HG03521 (cell line): ENCODE data around the gene RIIAD1.

Experiments used
- ATAC-seq: cut with Tn5 transposase; IDR thresholded peaks from one replicate; pipeline ENCODE4 v1.9.1; 2021; ENCODE audit warnings: mild to moderate bottlenecking, moderate library complexity; ENCODE audit not compliant: unreplicated experiment

Gene RIIAD1

DNA sequence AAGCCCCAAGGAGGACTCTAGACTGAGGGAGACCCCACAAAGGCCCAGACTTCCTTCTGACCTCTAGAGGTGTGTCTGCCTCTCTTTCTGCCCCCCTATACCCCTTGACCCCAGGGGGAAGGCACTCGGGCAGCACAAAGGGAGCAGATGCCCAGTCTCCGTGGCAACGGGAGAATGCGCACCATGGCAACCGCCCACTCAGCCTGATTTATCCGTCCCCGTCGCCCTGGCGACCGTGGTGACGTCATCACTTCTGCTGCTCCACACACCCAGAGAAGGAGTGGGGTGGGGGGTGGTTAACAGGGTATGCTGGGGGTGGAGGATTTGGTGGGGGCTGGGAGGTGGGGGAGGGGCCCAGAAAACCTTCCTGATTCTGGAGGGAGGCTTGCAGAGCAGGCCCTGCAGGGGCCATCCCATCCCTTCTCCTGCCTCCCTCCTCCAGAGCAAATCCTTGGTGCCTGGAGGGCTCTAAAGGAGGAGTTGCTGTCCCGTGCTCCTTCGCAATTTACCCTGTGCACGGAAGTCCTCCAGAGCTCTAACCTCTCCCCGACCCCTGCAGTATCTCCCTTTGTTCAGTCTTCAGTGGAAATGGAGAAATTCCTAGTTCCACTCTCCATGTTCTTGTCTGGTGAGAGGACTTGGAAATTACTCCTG, 11.0 kb upstream of the RIIAD1 start:
- ATAC-seq, result no peak

DNA sequence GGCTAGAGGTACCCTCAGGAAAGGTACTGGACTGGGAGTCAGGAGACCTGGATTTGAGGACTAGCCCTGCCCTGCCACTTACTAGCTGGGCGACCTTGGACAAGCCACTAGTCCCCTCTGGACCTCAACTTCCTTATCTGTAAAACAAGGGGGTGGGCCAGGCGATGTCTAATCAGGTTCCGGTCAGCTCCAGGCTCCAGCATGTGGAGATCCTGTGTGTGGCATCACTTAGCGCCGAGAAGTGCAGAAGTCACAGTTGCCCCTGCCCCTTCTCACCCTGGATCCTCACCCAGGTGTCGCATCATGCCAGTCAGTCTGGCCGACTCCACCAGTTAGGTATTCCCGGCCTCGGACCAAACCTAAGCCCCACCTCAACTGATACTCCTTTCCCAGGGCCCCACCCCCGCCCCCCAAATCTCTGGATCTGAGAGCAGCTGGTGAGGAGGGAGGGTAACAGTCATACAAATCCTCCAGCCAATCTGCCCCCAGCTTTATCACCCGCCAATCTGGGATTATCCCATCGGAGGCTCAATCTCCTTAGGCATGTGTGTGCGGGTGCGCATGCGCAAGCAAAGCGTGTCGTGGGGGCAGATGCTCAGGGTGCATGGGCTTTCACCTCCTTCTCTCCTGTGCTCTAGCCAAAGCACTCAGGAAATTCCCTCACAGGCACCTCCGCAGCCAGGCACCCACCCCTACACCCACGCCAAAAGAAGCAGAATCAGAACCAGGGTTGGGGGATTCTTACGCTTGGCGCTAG, 10.1 kb upstream of the RIIAD1 start:
- no peak for ATAC-seq

DNA sequence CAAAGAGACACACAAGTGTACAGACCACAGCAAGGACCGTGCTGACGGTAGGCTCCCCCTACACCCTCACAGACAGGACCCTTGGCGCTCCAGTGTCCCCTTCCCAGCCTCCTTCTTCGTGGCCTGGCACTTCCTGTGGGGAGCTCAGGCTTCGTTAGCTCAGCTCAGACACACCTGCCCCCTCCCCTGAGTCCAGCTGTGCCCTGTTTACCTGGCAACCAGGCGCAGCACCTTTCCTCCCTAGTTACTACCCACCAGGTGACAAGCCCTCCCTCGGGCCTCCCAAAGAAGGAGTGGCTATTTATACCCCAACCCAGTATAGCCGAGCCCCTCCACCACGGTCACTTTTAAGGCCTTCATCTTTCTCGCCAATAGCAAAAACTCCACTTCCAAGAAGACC, 9.4 kb upstream of the RIIAD1 start:
- ATAC-seq, result no peak

DNA sequence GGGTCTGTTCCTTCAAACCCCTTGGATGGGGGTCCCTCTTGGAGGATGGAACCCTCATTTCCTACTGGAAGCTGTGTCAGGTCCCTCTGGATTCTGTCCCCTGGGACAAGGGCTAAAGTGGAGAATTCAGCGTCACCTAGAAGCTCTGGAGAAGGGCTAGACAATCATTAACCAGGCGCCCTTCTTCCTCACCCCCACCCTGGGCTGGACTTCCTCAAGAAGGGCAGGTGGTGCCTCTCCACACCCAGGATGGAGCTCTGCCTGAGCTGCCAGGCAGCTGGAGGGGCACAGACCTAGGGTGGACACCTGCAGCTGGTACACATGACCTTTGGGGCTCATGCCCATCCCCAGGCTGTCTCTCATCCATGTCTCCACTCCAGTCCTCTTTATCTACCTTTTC, 8.3 kb upstream of the RIIAD1 start:
- no peak for ATAC-seq

DNA sequence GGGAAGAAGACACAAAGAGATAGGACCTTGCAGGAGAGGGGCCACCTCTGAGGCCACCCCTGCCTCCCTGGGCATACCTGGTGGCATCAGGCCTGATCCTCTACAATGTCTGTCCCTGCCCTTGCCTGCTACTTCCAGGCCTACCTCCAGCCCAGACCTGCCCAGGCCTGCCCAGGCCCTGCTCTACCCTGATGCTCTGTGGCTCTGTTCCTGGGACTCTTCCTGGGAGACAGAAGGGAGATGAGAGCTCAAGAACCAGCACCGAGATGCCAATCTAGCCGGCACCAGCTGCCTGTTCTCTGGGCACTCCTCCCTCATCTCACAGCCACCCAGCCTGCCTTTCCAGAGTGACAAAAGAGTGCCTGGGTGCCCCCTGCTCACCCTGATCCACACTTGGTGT, 7.4 kb upstream of the RIIAD1 start:
- ATAC-seq, result no peak

DNA sequence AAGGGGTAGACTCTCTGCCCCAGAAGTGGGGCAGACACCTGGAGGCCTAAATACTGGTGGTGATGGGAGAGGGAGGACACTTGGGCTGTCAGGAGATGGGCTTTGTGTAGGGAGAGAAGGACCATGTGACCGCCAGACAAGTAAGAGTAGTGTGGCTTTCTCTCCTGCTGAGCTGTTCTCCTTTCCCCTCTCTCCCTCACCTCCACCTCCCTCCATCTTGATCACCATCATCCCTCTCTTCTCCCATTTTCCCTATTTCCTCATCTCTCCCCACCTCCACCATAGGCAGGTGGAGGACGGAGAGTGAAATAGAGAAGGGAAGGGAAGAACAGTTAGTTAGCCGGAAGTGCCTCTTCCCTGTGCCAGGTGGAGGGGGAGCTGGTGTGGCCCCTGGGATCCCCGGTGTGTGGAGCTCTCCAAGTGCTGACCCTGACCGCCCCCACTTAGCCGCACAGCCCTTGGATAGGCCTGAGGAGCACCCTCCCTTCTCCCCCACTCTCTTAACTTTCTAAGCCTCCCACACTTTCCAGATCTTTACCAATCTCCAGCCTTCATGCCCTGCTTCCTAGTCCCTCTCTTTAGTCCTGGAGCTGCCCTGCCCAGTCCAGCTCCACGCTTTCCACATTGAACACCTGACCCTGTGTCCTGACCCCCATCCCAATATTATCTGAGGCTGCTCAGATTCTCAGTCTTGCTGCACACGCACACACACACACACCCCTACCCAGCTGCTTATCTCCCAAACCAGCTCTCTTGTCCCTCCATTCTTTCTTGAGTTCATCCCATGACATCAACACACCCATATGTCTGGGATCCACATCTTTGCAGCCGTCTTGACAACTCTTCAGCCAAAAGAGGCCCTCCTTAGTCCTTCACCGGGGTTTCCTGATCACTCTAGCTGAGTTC, 6.2 kb upstream of the RIIAD1 start:
- ATAC-seq, result no peak

DNA sequence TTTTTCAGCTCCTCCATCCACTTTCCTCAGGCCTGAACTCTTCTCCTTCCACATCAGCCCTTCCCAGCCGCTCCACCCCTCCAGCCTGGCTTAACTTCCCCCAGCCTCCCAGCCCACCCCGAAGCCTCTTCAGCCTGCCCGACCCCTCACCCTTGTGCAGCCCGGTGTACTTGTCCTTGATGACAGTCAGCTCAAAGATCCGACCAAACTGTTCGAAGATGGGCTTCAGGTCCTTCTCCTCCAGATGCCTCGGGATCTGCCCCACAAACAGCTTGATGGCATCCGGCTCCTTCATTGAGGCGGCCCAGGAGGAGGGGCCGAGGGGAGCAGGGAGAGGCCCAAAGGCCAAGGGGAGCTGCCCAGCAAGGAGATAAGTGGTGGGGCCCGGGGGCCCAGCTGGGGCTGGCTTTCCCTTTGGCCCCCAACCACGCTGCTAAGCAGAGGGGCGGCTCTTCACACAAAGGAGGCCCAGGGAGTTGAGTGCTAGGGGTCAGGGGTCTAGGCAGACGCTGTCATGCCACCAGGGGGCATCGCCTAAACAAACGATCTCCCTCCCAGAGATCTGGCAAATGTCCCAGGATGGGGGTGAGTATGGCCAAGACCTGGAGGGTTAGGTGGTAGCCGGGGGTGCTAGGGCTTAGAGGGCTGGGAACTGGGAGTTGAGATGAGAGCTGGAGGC, 5.5 kb upstream of the RIIAD1 start:
- ATAC-seq, result no peak

DNA sequence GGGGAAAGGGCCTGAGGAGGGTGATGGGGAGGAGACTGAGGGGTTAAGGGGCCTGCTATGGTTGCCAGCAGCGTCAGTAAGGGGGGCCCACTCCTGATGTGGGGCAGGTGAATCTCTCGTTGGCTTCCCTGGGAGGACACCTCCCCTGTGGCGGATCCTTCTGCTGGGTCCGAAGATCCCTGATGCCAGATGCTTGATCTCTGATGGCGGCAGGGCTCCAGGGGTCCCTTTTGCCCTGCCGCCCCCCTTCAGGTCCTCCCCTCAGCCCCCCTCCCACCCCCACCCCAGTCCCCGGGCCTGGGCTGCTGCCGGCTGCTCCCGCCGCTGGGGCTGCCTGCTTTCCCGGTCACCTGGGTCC, 4.9 kb upstream of the RIIAD1 start:
- ATAC-seq, result no peak

DNA sequence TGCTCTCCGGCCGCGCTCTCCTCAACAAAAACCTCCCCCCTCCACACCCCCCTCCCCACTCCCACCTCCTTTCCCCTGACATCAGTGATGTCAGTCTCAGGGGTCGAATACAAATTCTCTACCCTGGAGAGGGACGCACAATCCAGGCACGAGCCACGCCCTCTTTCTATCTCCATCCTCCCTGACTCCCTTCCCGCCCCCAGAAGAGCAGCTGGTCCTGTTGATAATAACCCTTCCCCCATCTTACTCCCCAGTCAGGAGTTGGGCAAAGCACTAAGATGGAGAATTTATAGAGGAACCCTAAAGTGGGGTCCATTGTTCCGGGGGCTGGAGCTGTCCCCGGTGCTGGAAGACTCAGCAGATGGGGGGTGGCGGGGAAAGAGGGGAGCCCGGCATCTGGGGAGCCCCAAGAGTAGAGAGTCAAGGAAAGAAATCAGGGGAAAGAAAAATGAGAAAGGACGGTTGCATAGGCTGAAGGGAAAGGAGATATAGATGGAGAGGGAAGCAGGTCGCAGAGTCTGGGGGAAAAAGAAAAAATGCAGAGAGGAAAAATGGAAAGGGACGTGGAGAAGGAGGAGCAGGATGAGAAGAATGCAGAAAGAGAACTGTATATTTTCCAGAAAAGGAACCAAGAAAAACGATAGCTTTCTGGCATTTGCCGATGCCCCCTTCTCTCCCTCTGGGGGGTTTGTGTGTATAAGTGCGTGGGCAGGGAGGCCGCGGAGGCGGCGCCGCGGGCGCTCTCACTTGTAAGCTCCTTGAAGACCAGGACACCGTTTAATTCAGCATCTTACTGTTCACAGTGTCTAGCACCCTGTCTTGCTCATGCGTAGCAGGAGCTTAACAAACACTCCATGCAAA, 4.3 kb upstream of the RIIAD1 start, which contains the start of gene CELF3:
Gene CELF3, minus strand, starts transcription at position 33 of the 861 bp plus-strand sequence. CDS start 783 bp downstream, outside the sequence.
- no peak for ATAC-seq

DNA sequence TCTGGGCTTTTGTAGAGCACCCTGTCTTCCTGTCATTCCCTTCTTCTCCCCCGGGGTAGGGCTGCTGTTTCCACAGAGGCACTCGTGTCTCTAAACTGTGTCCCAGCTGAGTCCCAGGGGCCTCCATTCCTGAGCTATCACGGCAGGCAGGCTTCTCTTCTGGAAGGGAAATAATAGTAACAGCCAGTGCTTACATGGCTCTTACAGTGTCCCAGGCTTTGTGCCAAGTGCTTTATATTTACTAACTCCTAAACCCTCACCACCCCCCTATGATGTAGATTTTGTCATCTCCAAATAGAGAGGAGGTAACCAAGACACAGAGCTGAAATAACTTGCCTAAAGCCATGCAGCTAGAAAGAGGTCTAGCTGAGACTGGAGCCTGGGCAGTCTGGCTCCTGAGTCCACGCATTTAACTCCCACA, 3.3 kb upstream of the RIIAD1 start:
- ATAC-seq, result no peak

DNA sequence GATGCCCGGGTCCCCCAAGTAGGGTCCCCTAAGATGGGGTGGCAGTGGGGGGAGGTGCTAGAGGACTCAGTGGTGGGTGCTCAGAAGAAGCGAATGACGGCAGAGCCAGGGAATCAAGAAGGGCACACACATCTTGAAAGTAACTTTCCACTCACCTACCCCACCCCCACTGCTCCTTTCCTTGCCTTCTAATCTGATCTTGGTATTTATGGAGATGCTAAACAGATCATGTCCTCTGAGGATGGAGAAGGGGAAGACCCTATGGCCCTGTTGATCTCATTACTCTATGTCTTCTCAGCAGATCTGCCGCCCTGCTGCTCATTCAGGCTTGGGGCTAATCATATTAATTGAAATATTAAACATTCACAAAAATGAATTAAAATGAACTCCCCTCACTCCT, 2.7 kb upstream of the RIIAD1 start:
- ATAC-seq, result no peak

DNA sequence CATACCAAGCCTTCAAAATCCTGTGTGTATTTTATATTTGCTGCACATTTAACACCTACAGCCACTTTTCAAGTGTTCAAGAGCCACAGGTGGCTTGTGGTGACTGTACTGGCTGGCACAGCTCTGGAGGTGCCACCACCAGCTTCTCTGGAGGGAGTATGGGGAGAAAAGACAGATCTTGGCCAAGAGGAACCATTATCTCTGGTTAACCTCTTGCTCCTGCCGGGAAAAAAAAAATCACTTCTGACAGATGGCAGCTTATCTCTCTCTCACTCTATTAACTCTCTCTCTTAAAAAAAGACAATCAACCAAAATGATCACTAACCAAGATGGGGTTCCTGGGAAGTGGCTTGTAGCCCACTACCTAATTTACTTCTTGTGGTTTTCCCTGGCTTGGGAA, 1.2 kb upstream of the RIIAD1 start:
- ATAC-seq, result no peak

DNA sequence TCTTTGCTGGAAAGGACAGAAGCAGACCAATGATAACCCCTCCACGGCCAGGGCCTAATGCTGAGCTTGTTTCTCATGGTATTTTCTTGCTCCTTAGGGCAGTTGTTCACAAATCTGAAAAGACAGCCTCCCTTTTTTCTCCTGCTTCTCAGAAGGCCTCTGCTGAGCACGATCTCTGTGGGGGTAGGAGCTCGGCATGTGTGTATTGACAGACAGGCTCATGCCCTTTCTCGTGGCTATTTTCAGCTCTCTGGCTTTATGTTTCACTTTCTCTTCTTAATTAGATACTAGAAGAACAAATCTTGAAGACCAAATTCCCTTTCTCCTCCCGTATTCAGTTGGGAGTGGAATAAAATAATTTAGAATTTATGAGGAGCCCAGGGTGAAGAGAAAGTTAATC, 768 bp upstream of the RIIAD1 start:
- no peak for ATAC-seq

DNA sequence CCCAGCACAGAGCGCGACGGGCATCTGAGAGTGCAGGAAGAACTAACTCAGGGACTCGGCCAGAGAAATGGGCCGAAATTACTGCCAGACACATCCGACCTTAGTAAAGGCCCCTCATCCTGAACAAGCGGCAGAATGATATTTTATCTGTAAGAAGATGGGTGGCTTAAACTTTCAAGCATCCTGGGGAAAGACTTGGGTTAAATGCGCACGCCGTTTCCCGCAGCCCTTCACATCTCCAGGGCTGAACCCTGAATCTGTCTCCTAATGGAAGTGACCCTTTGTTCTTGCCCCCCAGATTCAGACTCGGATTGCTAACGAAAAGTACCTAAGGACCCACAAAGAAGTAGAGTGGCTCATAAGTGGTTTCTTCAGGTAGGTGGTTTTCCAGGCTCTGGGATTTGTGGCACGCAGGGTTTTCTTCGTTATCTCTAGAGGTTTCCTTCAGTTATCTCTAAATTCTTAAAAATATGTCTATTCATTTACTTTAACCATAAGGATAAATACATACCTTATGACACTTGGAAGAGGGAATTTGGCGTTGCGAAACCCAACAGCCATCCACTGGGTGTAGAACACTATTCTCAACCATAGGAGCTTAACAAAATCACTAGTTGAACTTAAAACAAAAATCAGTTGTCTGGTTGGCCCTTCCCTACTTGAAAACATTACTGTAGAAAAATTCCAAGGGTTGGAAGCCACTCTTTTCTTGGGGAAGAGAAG, 627 bp downstream of the RIIAD1 start:
- ATAC-seq, result no peak

DNA sequence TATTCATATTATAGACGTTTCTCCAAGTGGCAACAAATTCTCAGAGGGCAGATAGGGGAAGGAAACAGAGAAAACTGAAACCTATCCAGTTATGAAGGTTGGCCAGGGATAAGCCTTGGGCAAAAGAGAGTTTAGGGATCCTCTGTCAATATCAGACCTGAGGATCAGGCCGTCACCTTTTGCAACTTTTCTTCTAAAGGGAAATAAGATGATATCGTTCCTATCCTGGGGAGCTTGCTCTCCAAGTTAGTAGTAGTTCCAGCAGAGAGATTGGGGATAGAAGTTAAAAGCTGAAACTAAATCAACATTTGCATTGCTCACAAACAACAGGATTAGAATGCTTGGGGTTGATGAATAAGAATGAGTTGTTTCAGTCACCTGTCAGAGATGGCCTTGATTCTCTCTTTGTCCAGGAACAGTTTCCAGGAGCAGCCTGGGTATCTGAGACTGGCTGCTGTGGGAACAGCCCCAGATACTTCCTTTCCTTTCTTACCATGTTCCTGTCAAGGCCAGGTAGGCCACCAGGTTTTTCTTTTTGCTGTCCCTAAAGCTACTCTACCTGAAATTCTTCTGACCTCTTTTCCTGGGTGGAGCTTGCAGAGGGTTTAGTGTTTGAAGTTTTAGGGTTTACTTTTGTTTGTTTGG, 2.5 kb downstream of the RIIAD1 start:
- no peak for ATAC-seq

DNA sequence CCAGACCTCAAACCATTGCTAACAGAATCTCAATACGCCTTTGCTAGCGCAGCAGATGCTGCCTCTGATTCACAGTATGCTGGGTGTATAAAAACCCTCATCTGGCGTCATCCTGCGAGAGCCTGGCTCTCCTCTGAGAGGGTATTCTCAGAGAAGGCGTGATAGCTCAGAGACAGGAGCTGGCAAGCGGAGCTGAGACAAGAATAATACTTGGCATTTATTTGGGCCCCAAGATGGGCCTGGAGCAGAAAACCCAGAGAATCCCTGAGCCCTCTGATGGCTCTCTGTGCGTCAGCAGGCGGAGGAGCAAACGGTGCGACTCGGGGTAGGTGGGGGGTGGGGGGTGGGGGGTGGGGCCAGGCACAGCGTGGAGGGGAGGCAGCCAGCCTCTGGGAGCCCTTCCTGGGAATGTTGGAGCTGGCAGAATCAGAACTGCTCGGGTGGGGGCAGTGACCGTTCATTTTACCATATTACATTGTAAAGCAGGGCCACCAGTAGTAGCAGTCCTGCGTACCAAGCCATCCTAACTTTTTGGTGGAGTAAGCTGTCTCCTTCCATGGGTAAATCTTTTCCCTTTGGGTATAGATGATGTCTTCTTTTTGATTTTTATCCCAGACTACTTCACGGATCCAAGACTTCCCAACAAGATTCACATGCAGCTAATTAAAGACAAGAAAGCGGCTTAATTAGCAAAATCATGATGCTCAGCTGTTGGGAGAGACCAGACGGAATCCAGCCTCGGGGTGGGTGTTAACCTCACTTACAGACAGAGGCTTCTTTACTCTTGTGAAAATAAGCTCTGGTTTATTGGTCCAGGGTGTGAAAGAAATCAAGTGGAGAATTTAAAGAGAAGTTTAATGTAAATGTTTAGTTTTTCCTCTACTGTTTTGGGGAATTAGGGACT, 7.1 kb downstream of the RIIAD1 start:
- no peak for ATAC-seq

DNA sequence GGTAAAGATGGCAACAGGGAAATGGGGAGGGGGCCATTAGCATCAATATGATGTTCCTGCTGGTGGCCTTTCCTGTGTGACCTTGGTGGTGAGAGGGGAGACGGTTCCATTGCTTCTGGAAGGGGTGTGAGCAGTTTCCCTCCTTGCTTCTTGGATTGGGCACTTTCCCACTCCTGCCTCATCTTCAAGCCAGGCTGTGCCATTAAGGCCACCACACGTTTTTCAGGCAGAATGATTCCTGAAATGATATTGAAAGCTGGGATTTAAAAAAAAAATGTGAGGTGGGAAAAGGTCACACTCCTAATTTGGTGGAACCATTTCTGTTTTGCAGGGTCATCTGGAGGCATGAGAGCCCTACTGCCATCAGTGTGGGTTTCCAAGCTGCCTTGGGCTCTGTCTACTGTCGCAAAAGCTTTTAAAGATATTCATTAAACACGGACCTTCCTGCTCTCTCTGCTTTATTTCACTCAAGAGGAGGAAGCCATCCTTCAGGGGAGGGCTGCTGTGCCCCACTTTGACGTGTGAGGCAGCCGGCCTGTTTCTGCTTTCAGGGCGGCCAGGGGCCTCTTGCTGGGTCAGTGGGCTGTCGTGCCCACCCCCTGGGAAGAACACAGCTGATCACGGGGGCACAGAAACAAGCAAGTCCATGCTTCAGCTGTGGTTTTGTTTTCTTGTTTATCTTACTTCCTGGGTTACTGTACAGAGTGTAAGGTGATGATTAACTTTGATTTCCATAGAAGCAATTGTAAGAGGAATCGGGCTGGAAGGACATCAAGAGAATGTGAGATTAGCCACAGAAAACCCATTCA, 8.0 kb downstream of the RIIAD1 start:
- ATAC-seq, result no peak
